GM18526 (cell line): Measurements from ENCODE around the gene BHLHE23.

Experiments used
- POLR2A ChIP-seq: IDR thresholded peaks from 3 replicates; pipeline ENCODE4 v1.6.1; 2011; ENCODE audit not compliant: insufficient read length; ENCODE audit errors: extremely low read depth

Gene BHLHE23

DNA sequence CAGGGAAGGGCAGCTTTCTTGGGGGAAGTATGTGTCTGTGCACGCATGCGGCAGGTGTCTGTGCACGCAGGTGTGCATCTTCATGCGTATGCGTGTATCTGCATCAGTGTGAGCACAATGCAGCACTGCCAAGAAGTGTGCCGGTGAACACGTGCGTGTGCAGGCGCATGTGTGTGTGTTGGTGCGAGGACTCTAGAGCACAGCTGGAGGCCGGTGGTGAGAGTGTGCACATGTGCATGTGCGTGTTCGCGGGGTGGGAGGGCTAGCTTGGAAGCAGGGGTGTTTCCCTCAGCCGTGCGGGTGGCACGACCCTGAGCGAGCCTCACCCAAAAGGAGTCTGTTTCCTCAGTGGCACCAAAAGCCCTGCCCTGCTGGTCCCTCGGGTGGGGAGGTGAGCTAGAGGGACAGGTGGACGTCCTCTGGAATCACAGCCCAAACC is 46.7 kb downstream of the BHLHE23 start:
- no peak for TF ChIP-seq POLR2A

DNA sequence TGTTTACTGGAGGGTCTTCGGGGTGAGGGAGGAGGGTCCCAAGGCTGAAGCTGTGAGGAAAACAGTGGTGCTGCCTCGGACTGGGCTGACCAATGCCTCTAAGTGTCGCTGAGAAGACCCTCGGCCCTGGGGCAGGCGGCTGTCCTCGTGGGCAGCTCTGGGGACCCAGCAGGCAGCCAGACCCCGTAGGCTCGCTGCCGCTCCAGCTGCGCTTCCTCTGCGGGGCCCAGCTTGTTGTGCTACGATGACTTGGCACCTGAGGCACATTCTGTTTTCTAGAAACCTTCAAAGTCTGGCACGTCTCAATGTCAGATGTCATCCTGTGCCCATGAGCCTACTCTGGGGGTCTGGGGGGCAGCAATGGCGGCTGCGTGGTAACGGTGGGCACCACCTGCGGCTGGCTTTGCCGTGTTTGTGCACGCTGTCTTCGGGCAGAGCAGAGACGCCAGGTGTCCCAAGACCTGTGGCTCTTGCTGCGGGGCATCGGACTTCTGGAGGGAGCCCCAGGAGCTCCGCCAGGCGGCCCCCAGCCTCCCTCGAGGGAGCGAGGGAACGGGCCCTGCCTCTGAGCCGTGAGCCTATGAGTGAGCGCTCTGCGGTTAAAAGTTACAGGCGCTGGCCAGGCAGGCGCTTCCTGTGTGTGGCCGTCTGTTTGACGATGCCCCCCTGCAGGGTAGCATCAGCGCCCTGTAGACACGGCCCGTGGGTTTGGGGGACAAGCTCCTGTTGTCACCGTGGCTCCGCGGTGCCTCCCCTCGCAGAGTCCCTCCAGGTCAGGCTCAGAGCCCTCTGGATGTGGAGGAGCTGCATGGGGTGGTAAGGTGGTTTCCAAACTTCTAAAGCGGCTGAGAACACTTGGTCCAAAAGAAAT is 47.4 kb downstream of the BHLHE23 start:
- no peak for TF ChIP-seq POLR2A

DNA sequence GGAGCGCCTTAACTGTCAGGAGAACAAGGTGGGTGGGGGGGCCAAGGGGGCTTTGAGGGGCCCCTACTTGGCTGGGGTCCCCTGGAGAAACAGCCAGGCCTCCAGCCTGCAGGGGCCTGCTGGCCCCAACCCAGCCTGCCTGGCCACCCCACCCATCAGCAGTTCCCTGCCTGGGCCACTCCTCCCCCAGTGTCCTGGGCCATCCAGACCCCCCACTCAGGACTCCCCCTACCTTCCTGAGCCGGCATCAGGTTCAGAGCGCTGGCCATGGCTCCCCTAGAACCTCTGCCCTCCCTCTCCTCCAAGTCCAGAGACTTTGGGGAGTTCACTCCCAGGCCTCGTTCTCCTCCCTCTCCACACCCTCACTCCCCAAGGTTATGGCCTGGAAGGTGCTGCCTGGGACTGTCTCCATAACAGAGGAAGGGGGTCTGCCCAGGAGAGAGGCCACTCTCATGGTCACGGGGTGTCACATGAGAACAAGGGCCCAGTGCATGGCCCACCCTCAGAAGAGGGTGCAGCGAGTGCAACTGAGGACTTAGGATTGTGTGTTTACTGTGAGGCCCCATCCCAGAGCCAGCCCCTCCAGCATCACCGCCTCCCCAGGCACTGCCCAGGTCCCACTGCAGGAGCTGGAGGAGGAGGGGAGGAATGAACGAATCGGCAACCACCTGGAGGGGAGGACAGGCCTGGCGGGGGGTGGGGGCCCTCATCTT is 48.2 kb downstream of the BHLHE23 start:
- no peak for TF ChIP-seq POLR2A

DNA sequence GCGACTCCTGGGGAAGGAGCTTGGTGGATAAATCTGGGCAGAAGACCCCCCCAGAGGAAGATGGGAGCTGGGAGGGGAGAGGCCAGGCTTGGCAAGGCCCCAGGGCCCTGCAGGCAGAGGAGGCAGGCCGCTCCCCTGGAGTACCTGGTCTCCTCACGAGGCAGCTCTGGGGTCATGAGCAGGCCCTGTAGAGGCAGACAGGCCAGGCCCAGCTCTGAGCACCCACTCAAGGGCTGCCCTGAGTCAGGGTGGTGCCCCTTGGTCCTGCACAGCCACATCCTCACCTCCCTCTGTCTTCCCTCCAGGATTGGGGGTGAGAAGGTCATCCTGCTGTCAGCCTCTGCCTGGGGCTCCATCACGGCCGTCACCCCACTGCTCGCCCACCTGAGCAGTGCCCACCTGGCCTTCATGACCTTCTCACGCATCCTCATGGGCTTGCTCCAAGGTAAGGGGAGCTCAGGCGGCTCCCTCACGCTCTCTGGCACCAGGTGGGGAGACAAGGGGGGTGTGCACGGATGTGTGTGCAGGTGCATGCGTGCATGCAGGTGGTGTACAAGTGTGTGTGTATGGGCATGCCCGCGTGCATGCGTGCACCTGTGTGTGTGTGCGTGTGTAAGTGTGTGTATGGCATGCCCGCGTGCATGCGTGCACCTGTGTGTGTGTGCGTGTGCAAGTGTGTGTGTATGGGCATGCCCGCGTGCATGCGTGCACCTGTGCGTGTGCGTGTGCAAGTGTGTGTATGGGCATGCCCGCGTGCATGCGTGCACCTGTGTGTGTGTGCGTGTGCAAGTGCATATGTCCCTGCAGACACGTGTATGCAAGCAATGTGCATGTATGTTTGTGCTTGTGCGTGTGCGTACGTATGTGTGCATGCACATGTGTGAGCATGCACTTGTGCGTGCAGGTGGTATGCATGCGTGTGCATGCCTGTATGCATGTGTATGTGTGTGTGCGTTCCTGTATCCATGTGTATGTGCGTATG is 49.3 kb downstream of the BHLHE23 start:
- no peak for TF ChIP-seq POLR2A

DNA sequence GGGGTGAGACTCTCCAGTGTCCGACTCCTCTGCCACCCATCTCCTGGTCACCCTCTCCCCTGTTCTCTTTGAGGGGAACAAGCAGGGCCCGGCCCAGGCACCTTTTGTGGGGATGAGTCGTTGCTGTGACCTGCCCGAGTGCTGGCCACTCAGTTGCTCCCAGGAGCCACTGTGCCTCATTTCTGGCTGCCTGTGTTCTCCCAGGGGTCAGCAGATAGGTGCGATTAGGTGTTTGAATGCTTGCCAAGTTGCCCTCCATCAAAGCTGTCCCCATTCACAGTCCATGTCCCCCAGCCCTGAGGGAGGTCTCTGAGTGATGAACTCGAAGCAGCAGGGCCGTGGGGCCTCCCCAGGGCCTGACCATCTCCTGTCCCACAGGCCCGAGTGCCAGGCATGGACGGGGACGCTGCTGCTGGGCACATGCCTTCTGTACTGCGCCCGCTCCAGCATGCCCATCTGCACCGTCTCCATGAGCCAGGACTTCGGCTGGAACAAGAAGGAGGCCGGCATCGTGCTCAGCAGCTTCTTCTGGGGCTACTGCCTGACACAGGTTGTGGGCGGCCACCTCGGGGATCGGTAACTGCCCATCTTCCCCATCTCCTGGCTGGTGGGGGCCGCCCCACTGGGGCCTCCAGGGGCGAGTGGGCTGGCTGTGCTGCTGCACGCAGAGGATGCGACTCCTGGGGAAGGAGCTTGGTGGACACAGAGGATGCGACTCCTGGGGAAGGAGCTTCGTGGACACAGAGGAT is 50.2 kb downstream of the BHLHE23 start:
- no peak for TF ChIP-seq POLR2A
